ENCODE measurements around the gene TNS2.
"Not testable (repeated sequence)": the region's sequence is repeated elsewhere in the genome, so short reads cannot be mapped to it uniquely, and the experiment has no call there.

The TNS2 gene

DNA sequence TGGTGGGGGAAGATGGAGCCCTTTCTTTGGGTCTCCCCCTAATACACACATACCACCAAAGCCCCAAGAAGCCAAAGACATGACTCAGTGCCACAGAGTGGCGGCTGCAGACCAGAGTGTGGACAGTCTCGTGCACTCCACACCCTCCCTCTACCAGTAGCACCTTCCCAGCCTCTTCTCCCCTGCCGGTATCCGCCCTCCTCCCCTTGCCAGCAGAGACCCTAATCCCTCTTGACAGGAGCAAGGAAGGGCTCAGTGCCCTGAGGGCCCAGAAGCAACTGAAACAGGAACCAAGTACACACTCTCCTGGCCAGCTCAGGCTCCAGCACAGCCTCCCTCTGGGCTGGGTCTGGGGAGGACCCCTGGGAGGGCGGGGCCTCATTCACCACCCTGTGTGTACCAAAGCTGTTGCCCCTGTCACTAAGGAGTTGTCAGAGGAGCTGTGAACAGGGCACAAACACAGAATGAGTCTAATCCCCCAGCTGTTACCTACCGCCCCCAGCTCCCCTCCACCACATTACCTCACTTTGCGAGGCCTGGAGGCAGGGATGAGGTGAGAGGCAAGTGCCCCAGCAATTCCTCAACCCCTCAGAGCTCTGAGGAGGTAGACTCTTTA, 21.1 kb downstream of the TNS2 start:
- no peak for DNase-seq

DNA sequence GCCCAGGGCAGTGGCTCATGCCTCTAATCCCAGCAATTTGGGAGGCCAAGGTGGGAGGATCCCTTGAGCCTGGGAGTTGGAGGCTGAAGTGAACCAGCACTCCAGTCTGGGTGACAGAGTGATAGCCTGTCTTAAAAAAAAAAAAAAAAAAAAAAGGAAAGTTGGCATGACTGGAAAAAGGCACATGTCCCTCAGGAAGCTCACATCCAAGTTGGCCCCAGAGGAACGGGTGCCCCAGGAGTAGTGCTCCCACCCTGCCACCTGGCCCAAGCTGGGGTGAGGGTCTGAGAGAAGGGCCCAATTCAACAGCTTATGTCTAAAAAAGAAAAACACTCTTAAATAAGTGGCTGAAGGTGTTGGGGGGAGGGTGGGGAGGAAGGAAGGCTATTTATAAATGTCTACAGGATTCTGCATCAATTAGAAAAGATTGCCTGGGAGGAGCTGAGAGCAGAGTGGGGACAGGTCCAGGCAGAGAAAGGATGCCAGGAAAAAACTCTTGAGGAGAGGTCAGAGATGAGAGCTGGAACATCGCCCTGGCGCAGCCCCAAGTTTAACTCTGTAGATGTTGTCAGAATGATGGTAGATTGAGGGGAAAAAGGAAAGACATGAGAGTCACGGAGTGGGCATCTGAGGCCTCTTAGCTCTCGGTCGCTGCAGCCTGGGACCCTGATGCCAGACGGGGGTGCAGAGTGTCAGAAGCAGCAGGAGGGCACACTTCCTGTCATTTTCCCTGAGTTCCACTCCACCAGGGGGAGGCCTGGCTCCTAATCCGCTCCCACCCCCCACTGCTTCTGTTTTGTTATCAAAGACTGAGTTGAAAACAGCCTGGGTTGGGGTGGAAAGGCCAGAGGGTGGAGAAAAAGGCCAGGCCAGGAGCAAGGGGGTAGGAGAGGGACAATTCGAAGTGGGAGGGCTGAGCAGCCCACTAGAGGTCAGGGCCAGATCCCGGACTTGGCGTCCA, 22.0 kb downstream of the TNS2 start:
- no peak for DNase-seq

DNA sequence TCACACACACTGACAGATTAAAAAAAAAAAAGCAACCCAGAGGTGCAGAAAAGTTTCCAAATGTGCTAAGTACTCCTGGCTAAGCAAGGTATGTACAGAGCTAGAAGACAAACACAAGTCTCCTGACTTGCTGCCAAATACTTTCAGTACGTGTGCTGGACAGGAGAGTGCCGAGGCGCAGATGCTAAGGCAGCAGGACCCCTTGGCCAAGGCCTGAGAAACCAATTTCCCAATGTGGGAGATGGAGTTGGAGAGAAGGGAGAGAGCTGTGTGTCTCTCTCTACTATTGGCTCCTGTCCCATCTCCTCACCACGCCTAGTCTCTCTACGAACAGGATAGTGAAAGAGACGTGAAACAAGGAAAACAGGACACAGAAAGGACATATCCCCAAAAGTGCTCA, 24.0 kb downstream of the TNS2 start:
- DNase-seq = no peak

DNA sequence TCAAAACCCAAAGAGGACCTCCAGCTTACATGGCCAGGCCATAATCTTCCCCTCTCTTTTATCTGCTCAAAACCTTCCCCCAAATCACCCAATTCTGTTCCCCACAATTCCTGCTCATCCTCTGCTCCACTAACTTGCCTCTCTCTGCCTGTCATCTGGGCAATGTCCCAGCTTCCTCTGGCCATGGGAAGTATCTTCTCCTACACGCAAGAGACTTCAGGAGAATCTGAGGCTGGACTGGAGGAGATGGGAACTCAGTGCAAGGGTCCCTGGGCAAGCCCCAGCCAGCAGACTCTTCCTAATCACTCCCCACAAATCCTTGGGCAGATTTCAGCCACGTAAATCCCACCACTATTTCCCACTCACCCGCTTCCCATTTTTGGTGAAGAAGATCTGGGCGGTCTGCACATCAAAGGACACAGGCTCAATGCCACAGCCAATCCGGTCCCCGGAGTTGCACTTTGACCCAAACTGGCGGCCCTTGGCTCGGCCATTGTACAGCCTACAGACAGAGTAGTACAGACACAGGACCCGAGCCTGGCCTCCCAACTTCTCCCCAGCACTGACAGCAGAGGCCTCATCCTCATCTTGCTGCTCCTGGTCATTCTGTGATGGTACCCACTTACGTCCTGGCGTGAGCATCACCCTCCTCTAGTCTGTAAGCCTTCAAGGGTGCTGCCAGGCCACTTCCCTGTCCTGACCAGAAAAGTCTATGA, 24.6 kb downstream of the TNS2 start:
- DNase-seq = no peak

DNA sequence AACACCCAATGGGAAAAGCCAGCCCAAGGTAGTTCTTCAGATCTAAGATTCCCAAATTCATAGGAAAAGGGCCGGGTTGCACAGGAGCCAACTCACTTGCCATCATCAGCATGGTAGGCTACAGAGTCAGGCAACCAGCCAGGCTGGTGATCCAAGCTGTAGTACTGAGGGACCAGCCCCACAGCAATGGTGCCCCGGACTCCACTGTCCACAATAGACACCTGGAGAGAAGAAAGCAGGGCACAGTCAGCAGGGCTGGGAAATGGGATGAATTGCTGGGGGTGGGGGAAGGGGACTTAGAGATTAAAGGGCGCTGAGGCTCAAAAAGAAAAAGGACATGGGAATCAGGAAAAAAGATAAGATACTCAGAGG, 25.1 kb downstream of the TNS2 start:
- DNase-seq = no peak

DNA sequence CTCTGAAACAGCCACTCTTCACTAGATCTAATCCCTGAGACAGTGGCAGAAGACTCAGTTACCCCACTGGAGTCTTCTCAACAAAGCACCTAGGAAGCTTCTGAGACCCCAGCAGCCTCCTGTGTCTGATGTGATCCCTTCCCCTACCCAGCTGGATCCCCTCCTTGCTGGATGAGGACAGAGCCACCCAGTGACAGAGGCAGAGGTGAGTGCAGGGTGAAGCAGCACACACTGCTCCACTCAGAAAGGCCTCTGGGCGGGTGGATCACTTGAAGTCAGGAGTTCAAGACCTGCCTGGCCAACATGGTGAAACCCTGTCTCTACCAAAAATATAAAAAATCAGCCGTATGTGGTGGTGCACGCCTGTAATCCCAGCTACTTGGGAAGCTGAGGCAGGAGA, 26.6 kb downstream of the TNS2 start:
- no peak for DNase-seq

DNA sequence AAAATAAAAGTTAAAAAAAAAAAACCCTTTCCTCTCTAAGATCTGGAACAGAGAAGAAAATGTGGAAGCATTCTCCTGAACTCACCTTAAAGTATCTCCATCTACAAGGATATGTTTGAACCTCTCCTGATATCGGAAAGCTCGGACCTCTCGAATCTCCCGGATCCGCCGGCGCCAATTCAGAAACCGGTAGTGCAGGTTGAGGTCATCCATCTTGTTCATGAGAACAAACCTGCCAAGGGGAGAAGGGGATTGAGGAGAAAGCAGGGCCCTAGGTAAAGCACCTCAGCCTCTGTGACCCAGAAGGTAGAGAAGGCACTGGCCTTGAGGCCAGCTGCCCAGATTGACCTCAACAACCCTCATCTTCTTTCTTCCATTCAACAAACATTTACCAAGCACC, 27.2 kb downstream of the TNS2 start:
- DNase-seq = no peak

DNA sequence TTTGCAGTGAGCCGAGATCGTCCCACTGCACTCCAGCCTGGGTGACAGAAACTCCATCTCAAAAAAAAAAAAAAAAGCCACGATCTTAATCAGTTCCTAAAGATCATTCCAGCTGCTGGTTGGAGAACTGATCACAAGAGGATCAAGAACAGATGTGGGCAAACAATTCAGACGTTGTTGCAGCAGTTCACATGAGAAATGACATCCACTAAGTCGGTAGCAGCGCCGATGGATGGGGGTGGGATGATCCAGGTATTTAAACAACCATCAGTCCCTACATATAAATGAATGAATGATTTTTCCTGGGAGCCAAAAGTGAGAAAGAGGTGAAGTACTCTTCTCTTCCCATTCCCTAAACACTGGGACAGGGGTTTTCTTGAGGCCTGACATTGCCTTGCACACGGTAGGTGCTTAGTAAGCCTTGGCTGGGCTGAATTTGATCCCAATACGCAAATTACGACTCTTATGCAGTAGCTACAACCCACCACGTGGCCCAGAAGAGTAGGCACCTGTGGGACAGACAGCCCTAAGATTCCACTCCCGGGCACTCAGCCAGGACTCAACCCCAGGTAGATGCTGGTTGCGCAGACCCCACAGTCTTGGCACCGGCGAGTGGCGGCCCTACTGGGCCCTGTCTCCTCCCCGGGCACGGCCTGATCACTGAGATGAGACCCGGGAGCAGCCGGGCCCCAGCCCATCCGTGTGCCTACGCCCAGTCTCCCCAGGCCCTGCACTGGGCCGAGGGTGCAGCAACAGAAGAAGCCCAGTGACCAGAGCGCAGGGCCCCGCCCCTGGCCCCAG, 28.8 kb downstream of the TNS2 start:
- no peak for DNase-seq

DNA sequence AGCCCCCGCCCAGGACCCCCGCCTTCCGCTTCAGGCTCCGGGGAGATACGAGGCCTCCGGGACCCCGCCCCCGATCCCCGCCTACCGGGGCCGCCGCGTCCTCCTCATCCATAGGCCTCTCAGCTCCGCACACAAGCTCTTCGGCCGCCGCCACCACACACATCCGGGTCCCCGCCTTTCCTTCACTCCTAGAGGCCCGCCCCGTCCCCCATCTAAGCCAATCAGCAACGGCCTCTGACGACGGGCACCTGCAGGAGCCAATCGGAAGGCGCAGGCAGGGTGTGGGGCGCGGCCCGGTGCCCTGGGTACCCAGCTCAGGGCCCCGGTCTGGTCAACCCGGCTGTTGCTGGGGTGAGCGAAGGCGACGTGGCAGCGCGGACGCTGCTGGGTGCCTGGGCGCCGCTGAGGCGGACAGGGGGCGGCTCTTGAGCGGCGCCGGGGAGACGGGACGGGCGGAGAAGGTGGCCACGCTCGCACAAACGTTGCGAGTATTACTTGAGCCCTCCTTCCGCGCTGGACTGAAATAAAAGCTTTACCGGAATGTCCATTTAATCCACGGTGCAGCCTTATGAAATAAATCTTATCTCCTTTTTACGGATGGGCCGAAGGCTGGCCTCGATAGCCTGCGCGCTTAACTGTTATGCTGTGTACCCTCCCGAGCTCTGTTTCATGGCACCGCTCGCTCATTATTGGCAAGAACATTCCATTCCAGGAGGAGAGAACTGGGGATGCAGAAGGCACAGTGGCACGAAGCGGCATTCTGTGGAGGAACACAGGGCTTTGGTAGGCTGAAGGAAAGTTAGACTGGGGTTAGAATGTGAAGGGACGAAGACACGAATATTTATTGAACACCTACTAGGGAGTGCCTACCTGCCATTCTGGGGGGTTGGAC, 29.6 kb downstream of the TNS2 start, which contains the start of gene SPRYD3:
SPRYD3 (minus strand) TSS at position 165 of the 892 bp plus-strand sequence; CDS start at position 108, 57 bp downstream.
- peak; percentile 95 for DNase-seq

DNA sequence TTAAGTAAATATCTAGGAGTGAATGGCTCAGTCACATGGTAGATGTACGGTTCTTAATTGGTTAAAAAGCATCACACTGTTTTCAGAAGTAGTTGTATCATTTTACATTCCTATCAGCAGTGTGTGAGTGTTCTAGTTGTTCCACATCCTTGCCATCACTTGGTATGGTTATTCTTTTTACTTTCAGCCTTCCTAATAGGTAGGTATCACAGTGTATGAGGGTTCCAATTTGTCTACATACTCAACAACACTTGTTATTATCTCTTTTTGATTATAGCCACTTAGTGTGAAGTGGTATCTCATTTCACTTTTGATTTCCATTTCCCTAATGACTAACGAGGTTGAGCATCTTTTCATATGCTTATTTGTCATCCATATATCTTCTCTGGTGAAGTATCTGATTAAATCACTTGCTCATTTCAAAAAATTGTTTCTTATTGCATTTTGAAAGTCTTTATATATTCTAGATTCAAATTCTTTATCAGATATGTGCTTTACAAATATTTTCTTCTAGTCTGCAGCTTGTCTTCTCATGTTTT, 32.8 kb downstream of the TNS2 start:
- peak; percentile 68 for DNase-seq

DNA sequence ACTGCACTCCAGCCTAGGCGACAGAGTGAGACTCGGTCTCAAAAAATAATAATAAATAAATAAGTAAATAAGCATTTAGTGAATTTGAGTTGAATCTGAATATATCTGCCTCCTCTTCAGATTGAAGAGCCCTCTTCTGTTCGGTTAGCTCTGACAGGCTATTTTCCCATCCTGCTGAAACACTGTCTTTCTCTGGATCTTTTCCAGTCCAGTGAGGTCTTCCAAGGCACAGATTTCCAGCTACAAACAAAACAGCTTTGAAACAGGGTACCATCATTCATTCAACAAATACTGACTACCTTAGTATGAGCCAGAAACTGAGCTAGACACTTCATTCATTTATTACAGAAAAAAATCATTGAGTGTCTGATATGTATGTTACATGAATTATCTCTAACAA, 36.5 kb downstream of the TNS2 start:
- no peak for DNase-seq

DNA sequence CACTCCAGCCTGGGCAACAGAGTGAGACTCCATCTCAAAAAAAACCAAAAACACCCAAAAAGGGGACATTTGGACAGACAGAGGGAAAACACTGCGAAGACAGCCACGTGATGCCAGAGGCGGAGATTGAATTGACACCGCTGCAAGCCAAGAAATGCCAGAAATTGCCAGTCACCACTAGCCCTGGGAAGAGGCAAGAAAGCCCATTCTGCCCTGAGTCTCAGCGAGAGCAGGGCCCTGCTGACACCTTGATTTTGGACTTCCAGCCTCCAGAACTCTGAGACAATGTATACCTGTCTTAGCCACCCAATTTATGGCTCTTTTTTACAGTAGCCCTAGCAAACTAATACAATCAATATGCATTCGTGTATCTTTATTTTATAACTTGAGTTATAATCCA, 40.2 kb downstream of the TNS2 start:
- DNase-seq = no peak

DNA sequence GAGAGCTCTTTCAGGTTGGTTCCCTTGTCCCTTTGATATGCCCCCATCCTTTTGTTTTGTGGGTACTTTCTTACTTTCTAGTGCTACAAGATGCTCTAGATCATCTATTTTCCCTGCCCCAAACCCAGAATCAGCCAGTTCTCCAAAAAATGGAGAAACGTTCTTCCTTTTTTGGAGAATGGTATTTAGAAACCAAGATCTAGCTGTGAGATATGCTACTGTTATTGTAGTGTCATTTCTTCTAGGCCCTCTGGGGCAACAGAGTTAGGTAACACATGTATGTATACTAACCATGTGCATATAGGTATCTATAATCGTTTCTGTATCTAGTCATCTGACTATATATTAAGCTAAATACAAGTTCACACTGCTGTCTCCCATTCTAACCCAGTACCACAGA, 40.7 kb downstream of the TNS2 start:
- DNase-seq = no peak

DNA sequence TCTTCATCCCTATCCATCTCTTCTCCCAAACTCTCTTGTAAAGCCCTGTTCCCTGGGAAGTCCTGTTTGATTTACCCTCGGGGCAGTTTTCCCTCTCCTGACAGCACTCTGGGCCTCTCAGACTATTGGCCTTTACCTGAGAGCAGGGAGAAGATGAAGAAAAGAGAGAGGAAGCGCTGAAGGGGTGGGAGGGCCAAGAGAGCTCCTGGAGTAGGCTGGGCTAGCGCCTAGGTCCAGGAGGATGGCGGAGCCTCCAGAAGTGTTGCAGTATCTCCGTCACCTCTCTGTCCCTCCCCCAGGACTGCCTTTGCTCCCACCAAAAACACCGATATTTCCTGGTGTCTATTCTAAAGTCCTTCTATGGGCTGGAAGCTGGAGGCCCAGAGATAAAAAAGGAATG, 41.9 kb downstream of the TNS2 start:
- DNase-seq = no peak

DNA sequence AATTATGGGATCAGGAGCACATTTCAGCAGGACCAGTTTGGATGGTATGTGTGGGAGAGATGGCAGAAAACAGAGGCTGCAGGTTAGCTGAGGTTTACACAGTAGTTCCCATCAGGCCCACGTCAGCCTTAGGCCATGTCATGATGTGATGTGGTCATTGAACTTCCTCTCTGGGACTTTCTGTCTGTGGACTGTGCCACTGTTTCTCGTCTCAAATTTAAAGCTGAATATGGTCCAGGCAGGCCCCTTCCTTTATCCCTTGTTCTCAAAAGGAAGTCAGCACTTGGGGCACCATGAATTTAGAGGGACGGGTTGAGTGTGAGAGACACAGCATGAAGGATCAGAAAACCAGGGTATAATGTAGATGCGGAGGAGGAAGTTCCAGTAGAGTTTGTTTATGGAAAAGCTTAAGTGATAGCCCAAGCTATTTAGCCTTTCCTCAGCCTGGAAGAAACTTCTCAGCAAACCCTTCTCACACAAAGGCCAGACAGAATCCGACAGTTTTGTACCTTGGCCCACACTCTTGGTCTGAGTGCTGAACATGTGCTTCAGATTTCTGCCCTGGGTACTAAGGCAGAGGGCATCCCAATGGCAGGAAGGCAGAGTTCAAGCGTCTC, 44.0 kb downstream of the TNS2 start:
- DNase-seq = peak; percentile 88

DNA sequence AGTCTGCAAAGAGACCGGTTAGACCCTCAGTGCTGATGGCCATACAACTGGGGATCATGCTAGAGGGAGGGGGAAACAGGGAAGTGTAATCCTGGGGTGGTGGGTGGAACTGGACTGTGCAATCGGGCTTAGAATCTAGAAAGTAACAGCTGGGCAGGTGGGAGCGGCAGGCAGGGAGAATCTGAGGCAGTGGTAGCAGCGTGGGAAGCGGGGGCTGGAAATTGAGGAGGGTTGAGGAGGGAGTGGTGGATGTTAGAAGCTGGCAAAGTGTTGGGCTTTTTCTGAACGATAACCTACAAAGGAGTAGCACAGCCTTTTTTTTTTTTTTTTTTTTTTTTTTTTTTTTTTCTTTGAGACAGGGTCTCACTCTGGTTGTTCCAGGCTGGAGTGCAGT, 44.5 kb downstream of the TNS2 start:
- DNase-seq = no peak

DNA sequence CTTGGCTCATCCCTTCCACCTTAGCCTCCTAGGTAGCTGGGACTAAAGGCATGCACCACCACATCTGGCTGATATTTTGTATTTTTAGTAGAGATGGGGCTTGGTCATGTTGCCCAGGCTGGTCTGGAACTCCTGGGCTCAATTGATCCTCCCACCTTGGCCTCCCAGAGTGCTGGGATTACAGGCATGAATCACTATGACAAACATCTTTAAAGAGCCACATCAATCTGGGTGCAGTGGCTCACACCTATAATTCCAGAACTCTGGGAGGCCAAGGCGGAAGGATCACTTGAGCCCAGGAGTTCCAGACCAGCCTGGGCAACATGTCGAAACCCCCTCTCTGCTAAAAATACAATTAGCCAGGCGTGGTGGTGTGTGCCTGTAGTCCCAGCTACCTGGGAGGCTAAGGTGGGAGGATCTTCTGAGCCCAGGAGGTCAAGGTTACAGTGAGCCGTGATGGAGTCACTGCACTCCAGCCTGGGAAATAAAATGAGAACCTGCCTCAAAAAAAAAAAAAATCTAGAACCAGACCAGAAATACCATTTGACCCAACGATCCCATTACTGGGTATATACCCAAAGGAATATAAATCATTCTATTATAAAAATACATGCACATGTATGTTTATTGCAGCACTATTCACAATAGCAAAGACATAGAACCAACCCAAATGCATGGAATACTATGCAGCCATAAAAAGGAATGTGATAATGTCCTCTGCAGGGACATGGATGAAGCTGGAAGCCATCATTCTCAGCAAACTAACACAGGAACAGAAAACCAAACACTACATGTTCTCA, 45.1 kb downstream of the TNS2 start:
- not testable (repeated sequence) for DNase-seq

DNA sequence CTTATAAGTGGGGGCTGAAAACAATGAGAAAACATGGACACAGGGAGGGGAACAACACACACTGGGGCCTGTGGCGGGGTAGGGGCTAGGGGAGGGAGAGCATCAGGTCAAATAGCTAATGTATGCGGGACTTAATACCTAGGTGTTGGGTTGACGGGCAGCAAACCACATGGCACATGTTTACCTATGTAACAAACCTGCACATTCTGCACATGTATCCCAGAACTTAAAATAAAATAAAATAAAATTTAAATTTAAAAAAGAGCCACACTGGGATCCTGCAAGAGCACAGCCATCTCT, 45.7 kb downstream of the TNS2 start:
- not testable (repeated sequence) for DNase-seq

DNA sequence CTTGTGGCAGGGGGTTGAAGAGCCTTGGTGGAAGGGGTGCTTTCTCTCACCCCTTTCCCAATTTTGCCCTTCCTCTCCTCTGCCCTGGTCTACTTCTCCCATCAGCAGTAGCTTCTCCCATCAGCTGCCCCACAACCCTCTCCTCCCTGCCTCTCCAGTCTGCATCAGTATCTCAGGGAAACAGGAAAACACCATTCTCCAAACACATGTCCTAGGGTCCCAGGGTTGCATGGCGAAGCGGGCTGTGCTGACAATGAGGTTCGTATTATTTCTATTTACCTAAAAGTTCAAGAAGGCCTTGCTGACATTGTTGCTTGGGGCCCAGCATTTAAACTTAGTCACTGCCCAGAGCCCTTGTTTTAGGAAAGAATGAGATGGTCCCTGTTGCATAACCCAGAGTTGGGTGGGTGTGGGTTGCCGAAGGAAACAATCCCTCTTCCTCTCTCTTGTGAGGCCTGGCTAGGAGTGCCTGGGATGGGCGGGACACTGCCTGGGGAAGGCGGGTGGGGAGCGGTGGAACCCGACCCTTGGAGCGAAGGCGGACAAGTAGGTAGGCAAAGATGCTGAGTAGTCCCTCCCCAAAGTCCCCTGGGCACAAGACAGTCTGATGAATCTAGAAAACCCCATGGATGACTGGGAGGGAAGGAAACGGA, 46.4 kb downstream of the TNS2 start:
- peak; percentile 67 for DNase-seq

DNA sequence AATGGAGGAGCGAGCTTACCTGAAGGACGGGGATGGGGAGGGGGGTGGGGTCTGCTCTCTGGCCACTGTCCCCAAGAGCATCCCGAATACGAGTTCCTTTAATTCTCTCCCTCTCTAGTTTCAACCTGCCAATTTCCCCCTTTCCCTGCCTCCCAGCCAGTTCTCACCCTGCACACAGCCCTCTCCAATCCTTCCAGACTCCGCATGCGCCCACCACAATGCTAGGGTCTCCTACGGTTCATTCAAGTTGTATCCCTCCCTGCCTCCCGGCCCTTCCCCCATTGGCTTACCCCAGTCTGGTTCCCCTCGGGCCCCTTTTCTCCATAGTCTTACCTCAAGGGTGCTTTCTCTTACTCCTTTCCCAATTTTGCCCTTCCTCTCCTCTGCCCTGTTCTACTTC, 46.9 kb downstream of the TNS2 start:
- DNase-seq = no peak
